Mesothelial cell of epicardium (in vitro differentiated cells): Measurements from ENCODE around the gene NOTCH1. TPM values are rescaled to one million over a fixed set of nuclear protein-coding genes. Genes with fewer than 3 reads are reported as not detected.

Source experiments
- DNase-seq, 2 experiments: peaks; one replicate each; pipeline ENCODE4 v3.0.0; 2021; ENCODE audit warnings: low spot score in 2 of 2; ENCODE audit not compliant: unreplicated experiment in 2 of 2
- H3K27ac Mint-ChIP-seq: 2 replicates; pipeline ENCODE4 v1.8.0; 2021; ENCODE audit warnings: mixed read lengths
- H3K27me3 Mint-ChIP-seq: 2 replicates; pipeline ENCODE4 v1.8.0; 2021; ENCODE audit warnings: low read depth, mixed read lengths
- H3K36me3 Mint-ChIP-seq: 2 replicates; pipeline ENCODE4 v1.8.0; 2021; ENCODE audit warnings: mixed read lengths
- H3K4me1 Mint-ChIP-seq: 2 replicates; pipeline ENCODE4 v1.8.0; 2021; ENCODE audit warnings: mixed read lengths
- H3K4me3 Mint-ChIP-seq: 2 replicates; pipeline ENCODE4 v1.8.0; 2021; ENCODE audit warnings: mild to moderate bottlenecking, moderate library complexity, mixed read lengths
- H3K9me3 Mint-ChIP-seq: 2 replicates; pipeline ENCODE4 v1.8.0; 2021; ENCODE audit warnings: mixed read lengths
- total RNA-seq: library from RNA; stranded (reverse); gene quantifications from 3 replicates; pipeline ENCODE4 v1.2.1, GENCODE V29; 2021
- TF ChIP-seq, protein P1 (sequence below): fragments of 200-600 bp; sonication (generic); IDR thresholded peaks from one replicate; pipeline ENCODE4 v1.5.0; 2021; ENCODE audit warnings: antibody characterized with exemption; ENCODE audit not compliant: unreplicated experiment

The NOTCH1 gene
- total RNA-seq, 1 donor from 2014 or later = 107 TPM

DNA sequence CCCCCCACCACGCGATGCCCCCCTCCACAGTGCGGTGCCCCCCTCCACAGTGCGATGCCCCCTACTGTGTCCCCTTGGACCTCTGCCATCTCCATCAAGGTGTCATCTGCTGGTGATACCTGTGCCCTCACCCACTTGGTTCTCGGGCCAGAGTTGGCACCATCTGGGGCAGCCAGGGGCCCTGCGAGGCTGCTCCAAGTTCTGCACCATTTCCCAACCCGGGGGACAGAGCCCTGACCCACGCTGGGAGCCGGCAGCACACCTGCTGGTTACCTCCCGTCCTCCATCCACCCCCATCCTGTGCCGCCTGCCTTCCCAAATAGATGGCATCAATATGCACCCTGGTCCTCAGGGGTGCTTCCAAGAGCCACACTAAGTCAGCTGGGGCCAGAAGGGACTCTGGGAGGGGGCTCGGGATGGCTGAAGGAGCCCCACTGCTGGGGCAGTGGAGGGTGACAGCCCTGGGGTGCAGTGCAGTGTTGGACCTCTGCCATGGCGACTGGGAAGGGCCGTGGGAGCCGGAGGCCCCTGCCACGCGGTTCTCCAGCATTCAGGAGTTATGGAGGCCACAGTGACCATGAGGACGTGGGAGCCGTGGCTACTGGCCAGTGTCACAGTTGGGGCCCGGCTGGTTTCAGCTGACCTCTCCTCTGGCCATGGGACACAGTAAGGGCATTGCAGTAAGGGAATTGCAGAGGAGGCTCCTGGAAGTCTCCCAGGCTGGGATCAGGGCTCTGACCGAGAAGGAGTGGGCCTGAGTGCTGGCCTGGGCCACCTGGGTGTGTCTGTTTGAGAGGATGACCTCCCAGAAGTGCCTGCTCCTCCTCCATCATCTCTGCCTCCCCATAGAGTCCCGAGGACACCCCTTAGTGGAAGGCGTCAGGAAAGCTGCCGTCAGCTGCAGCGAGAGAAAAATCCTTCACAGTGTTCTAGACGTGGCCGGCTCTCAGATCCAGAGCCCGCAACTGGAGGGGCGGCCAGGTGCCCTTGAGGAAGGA lies 44.2 kb upstream of the NOTCH1 start:
- H3K27ac Mint-ChIP-seq = no peak overlapping the region
- TF ChIP-seq, protein P1, sequence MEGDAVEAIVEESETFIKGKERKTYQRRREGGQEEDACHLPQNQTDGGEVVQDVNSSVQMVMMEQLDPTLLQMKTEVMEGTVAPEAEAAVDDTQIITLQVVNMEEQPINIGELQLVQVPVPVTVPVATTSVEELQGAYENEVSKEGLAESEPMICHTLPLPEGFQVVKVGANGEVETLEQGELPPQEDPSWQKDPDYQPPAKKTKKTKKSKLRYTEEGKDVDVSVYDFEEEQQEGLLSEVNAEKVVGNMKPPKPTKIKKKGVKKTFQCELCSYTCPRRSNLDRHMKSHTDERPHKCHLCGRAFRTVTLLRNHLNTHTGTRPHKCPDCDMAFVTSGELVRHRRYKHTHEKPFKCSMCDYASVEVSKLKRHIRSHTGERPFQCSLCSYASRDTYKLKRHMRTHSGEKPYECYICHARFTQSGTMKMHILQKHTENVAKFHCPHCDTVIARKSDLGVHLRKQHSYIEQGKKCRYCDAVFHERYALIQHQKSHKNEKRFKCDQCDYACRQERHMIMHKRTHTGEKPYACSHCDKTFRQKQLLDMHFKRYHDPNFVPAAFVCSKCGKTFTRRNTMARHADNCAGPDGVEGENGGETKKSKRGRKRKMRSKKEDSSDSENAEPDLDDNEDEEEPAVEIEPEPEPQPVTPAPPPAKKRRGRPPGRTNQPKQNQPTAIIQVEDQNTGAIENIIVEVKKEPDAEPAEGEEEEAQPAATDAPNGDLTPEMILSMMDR = no peak

DNA sequence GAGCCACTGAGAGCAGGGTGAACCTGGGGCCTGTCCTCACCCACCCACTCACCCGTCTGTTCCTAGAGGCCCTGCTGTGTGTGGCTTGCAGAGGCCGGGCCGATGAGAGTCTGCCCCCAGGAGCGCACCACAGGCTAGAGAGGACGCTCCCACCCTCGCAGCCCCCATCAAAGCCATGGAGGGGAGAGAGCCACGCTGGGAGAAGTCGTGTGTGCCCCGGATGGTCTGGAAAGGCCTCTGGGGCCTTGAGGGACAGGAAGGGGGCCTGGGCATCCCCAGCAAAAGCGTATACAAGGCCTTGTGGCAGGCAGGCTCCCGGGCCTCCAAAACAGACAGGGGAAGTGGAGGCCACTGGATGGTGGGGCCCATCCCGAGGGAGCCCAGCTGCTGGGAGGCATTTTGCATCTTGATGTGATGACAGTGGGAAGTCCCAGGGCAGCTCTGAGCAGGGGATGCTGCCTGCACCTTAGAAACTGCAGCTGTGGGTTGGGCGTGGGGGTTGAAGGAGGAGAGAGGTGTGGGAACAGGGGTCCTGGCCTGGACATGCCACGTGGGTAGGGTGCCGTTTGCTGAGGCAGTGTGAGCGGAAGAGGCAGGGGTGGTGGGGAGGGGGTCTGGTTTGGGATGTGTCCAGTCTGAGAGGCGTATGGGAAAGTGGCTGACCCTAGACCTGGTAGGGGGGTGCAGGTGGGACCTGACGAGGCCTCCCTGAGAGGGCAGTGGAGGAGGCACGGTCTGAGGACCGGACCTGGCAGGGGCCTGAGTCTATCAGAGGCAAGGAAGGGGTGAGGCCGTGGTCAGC lies 43.0 kb upstream of the NOTCH1 start:
- Mint-ChIP-seq H3K4me3 (peak overlapping the region; percentile 46), H3K36me3 (no peaks in the 10 kb centered on the region), H3K9me3 (no peaks in the 10 kb centered on the region), H3K27ac (peak overlapping the region; percentile 94), H3K4me1 (peaks cover 51% of the 10 kb centered on the region), H3K27me3 (no peaks in the 10 kb centered on the region)
- no peak for DNase-seq
- TF ChIP-seq, protein P1 = no peak

More for the DNA sequence above, 44.2 kb upstream of the NOTCH1 start:
- Mint-ChIP-seq H3K4me3 (no peak overlapping the region), H3K9me3 (no peaks in the 10 kb centered on the region), H3K27me3 (no peaks in the 10 kb centered on the region), H3K4me1 (peaks cover 54% of the 10 kb centered on the region), H3K36me3 (no peaks in the 10 kb centered on the region)
- DNase-seq = no peak

DNA sequence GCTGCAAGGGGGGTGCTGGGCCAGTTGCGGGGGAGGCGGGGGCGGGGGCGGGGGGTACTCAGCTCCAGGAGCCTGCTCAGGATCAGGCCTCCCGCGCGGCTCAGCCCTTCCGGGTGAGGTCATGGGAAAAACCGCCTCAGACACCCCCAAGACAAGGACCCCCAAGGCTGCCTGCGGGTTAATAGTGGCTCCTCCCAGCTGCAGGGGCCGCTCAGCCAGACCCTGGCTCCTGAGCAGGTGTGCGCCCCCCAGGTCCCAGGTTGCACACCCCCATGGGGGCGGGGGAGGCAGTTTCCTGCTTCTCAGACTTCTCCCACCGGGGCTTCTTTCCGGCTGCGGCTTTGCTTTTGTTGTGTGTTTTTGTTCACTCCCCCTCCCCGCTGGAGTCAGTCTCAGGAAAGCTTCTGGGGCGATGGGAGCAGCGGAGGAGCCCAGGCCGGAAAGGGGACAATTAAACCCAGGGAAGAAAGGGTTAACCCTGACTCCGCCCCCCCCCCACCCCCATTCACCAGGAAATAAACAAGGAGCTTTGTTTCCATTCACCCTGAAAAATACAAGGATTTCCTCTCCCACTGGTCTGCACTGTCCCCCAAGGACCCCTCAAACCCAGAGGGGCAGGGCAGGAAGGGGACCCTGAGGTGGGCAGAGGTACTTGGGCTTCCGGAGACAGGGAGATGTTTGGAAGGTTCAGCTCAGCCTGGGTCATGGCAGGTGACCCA lies 42.3 kb upstream of the NOTCH1 start:
- Mint-ChIP-seq H3K27ac (peak overlapping the region; percentile 94), H3K27me3 (no peaks in the 10 kb centered on the region), H3K36me3 (no peaks in the 10 kb centered on the region), H3K9me3 (no peaks in the 10 kb centered on the region), H3K4me1 (peaks cover 49% of the 10 kb centered on the region), H3K4me3 (peak overlapping the region; percentile 46)
- DNase-seq = no peak
- TF ChIP-seq, protein P1 = no peak

DNA sequence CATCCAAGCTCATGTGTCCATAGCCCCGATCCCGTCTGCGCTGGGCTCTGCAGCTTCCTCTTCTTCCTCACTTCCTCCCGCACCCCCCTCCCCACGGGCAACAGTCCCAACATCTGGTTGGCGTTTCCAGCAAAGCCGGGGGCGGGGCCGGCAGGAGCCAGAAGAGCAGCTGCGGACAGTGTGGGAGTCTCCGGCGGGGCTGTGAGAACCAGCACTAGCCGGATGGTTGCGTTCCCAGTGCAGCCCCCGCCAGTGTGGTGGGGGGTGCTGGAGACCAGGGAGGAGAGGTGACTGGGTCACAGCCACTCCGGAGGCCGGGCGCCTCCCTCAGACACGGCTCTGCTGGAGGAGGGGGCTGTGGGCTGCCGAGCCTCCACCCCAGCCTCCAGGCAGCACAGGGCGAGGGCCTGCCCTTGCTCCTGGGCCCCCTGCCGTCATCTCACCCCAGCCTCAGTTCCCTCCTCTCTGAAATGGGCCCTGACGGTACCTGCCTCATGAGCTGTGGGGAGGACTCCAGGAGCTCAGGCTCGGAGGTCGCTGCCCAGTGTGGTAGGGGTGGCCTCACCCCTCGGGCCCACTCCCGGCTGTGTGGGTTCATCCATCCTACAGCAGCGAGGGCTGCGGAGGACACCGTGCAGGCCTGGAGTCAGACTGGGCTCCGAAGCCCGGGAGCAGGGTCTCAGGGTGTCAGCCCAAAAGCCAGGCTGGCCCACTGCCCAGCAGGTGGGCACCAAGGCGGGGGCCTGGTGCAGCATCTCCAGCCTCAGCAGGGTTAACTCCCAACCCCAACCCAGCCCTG lies 41.5 kb upstream of the NOTCH1 start:
- TF ChIP-seq, protein P1 = no peak
- peaks cover 46% of the 10 kb centered on the region for H3K4me1 Mint-ChIP-seq
- peak overlapping the region; percentile 20 for H3K4me3 Mint-ChIP-seq
- H3K9me3 Mint-ChIP-seq = no peaks in the 10 kb centered on the region
- DNase-seq = peak; percentile 64 to 81
- H3K27ac Mint-ChIP-seq = no peak overlapping the region
- H3K36me3 Mint-ChIP-seq = no peaks in the 10 kb centered on the region
- no peaks in the 10 kb centered on the region for H3K27me3 Mint-ChIP-seq
